GM18519 (cell line): ENCODE results near the gene WHAMM.
"Not testable (repeated sequence)": the region's sequence is repeated elsewhere in the genome, so short reads cannot be mapped to it uniquely, and the experiment has no call there.

Experiments used
- ATAC-seq: cut with Tn5 transposase; IDR thresholded peaks from one replicate; pipeline ENCODE4 v1.9.1; 2021; ENCODE audit warnings: mild to moderate bottlenecking, moderate library complexity; ENCODE audit not compliant: unreplicated experiment, low FRiP score

WHAMM gene

GRCh38 chr15:82856397-82857170, 47.2 kb downstream of the WHAMM start:
- no peak for ATAC-seq

GRCh38 chr15:82858932-82859331, 49.5 kb downstream of the WHAMM start:
- ATAC-seq, result no peak

- ATAC-seq, result no peak
Observed at GRCh38 chr15:82862886-82863285, 53.5 kb downstream of the WHAMM start.

- ATAC-seq, result no peak
Observed at GRCh38 chr15:82864967-82865366, 55.5 kb downstream of the WHAMM start.

DNA sequence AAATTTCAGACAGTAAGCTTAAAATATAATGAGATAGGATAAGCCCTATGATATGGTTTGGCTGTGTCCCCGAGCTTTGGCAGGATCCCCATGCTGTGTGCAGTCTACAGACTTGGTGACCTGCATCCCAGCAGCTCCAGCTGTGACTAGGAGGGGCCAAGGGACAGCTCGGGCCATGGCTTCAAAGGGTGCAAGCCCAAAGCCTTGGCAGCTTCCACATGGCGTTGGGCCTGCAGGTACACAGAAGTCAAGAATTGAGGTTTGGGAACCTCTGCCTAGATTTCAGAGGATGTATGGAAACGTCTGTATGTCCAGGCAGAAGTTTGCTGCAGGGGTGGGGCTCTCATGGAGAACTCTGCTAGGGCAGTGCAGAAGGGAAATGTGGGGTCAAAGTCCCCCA, 56.2 kb downstream of the WHAMM start:
- ATAC-seq, result not testable (repeated sequence)

- not testable (repeated sequence) for ATAC-seq
Observed at GRCh38 chr15:82865981-82866380, 56.6 kb downstream of the WHAMM start.

- ATAC-seq, result no peak
Observed at GRCh38 chr15:82870727-82871320, 61.4 kb downstream of the WHAMM start.

DNA sequence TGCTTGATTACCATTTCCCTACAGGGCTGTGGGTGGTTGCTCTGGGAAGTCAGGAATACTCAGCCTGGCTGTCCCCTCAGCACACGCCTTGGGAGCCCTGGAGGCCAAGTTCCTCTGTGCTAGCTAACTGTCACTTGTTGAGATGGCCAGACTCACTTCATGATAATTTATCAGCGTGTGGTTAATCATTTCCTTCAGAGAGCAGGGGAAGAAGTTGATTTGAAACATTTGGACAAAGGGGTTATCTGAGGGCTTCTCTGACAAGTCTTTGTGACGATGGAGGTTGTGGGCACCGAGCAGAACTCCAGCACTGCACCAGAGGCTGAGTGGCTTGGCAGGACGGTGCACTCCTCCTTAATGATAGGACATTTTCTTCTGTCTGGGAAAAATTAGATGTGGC, 61.9 kb downstream of the WHAMM start:
- ATAC-seq, result no peak

GRCh38 chr15:82871832-82872484, 62.5 kb downstream of the WHAMM start:
- no peak for ATAC-seq

GRCh38 chr15:82873000-82873680, 63.7 kb downstream of the WHAMM start:
- no peak for ATAC-seq

- no peak for ATAC-seq
Observed at GRCh38 chr15:82874267-82874666, 64.8 kb downstream of the WHAMM start.

- ATAC-seq, result no peak
Observed at GRCh38 chr15:82874961-82875360, 65.5 kb downstream of the WHAMM start.

GRCh38 chr15:82875411-82876003, 66.1 kb downstream of the WHAMM start:
- ATAC-seq, result no peak

DNA sequence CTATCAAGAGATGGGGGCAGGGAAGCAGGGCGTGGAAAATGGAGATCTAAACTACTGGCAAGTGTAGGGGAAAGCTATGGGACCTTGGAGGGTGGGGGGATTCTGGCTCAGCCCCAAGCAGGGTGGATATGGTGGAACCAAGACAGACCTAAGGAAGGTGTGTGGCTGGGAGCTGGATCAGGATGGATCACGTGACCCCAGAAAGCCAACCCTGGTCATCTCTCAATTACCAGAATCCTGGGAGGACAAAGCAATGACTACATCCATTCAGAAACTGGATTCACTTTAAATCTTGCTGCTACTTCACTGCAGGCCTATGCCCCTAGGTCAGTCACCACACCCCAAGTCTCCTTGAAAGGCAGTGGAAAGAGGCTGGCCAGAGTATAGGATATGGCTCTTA, 68.4 kb downstream of the WHAMM start:
- no peak for ATAC-seq

- ATAC-seq, result no peak
Observed at GRCh38 chr15:82878325-82878724, 68.9 kb downstream of the WHAMM start.

DNA sequence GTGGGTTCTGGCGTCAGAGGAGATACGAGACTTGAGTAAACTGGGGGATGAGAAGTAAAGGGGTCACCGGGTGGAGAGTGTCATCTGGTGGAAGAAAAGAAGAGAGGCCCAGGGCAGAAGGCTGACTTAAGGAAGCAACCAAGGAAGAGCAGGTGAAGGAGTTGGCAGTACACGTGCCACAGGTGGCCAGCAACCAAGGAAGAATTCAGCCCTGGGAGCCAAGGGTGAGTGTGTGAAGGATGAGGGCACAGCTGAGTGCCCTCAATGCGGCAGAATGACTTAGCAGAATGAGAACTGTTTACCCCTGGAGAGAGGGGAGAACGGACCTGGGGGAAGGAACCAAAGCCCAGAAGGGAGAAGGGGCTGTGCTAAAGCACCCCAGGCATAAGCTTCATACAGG, 71.3 kb downstream of the WHAMM start:
- no peak for ATAC-seq

DNA sequence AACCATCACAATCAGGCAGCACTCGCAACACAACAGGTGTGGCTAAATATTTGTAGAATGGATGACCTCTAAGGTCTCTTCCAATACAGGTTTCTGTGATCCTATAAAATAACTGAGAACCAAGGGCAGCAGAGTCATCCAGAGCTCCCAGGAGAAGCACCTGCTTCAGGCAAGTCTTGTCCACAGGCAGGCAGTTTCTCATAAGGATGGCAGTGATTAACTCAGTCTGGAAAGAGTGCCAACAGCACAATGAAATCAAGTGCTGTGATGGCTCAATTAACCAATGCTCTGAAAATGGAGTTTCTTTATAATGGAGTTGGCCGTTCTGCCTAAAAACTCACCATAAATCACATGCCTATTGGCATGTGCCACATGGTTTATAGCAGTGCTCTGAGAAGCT, 72.3 kb downstream of the WHAMM start:
- ATAC-seq, result no peak

- ATAC-seq, result no peak
Observed at GRCh38 chr15:82882273-82882928, 73.0 kb downstream of the WHAMM start.
